HCT116 (cell line): ENCODE measurements around the gene UTRN.

Experiments used
- CEBPB ChIP-seq: IDR thresholded peaks from 2 replicates; pipeline ENCODE4 v1.6.1; 2012; ENCODE audit warnings: low read depth
- CTCF ChIP-seq, 3 experiments: fragments of 200-600 bp in 1 of 3; sonication (generic) in 1 of 3; IDR thresholded peaks in 2 of 3; conservative IDR thresholded peaks in 1 of 3; 2 replicates each; pipeline ENCODE4 v1.5.1; 2012 to 2017; ENCODE audit warnings: low read depth in 2 of 3, low read length in 2 of 3, antibody characterized with exemption in 1 of 3, borderline replicate concordance in 1 of 3, control low read depth in 1 of 3, mild to moderate bottlenecking in 1 of 3, mixed read lengths in 1 of 3, mixed run types in 1 of 3, moderate library complexity in 1 of 3; ENCODE audit not compliant: insufficient read depth in 1 of 3
- EGR1 ChIP-seq: IDR thresholded peaks from 2 replicates; pipeline ENCODE4 v1.6.1; 2012; ENCODE audit warnings: low read depth
- EZH2 ChIP-seq: fragments of 200-600 bp; sonication (generic); IDR thresholded peaks from 2 replicates; pipeline ENCODE4 v1.6.1; 2017; ENCODE audit warnings: antibody characterized with exemption, mixed run types
- POLR2A ChIP-seq: IDR thresholded peaks from 2 replicates; pipeline ENCODE4 v1.7.0; 2011; ENCODE audit warnings: borderline replicate concordance; ENCODE audit not compliant: insufficient read depth, insufficient read length; ENCODE audit errors: extremely low read depth
- TCF7L2 ChIP-seq: IDR thresholded peaks from 2 replicates; pipeline ENCODE4 v1.7.0; 2011; ENCODE audit warnings: borderline replicate concordance, inconsistent platforms; ENCODE audit not compliant: insufficient read depth, insufficient read length; ENCODE audit errors: extremely low read depth
- TF ChIP-seq, protein P1 (sequence below): IDR thresholded peaks from 2 replicates; pipeline ENCODE4 v1.6.1; 2012; ENCODE audit warnings: low read depth

DNA sequence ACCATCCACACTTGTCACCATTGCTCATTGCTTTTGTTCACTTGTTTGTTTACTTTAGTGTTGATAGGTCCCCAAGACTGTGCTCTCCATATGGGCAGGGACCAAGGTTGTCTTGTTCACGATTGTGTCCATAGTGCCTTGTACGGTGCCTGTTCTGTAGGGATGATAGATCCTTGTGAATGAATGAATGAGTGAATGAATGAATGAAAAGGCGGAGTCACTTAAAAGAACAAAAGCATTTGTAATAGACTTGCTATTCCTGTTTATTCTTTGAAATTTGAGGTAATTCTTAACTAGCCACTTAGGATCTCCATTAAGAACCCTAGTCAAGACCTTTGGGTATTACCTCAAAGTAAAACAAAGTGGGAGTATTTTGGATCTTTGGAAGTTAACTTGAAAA, 47.0 kb downstream of the UTRN start:
- no peak for TF ChIP-seq CEBPB
- TF ChIP-seq POLR2A, result no peak
- no peak for TF ChIP-seq CTCF (IDR thresholded peaks at IDR 0.05 in 2 of 3, conservative IDR thresholded peaks at IDR 0.05 in 1 of 3; ENCODE audit: borderline replicate concordance in 1 of 3, insufficient read depth in 1 of 3, low read depth in 2 of 3, low read length in 2 of 3)
- no peak for TF ChIP-seq TCF7L2
- TF ChIP-seq, protein P1, sequence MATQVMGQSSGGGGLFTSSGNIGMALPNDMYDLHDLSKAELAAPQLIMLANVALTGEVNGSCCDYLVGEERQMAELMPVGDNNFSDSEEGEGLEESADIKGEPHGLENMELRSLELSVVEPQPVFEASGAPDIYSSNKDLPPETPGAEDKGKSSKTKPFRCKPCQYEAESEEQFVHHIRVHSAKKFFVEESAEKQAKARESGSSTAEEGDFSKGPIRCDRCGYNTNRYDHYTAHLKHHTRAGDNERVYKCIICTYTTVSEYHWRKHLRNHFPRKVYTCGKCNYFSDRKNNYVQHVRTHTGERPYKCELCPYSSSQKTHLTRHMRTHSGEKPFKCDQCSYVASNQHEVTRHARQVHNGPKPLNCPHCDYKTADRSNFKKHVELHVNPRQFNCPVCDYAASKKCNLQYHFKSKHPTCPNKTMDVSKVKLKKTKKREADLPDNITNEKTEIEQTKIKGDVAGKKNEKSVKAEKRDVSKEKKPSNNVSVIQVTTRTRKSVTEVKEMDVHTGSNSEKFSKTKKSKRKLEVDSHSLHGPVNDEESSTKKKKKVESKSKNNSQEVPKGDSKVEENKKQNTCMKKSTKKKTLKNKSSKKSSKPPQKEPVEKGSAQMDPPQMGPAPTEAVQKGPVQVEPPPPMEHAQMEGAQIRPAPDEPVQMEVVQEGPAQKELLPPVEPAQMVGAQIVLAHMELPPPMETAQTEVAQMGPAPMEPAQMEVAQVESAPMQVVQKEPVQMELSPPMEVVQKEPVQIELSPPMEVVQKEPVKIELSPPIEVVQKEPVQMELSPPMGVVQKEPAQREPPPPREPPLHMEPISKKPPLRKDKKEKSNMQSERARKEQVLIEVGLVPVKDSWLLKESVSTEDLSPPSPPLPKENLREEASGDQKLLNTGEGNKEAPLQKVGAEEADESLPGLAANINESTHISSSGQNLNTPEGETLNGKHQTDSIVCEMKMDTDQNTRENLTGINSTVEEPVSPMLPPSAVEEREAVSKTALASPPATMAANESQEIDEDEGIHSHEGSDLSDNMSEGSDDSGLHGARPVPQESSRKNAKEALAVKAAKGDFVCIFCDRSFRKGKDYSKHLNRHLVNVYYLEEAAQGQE, result no peak
- no peak for TF ChIP-seq EZH2
- no peak for TF ChIP-seq EGR1
